HepG2 (cell line): ENCODE results near the gene ALG13. TPM values are rescaled to one million over a fixed set of nuclear protein-coding genes. Genes with fewer than 3 reads are reported as not detected.

Source experiments
- AHR ChIP-seq: IDR thresholded peaks from 2 replicates; pipeline ENCODE4 v1.6.1; 2018; ENCODE audit warnings: missing genetic modification reagents, missing compliant biosample characterization
- CBX1 ChIP-seq: IDR thresholded peaks from one replicate; pipeline ENCODE4 v1.6.1; 2016; ENCODE audit warnings: antibody characterized with exemption, low read depth
- ESRRA ChIP-seq: sonication (generic); formaldehyde crosslinking; IDR thresholded peaks from 2 replicates; pipeline ENCODE4 v1.5.1; 2020; ENCODE audit warnings: mild to moderate bottlenecking, low read depth, missing genetic modification reagents
- HMG20B ChIP-seq: conservative IDR thresholded peaks from 2 replicates; pipeline ENCODE4 v1.6.1; 2016; ENCODE audit warnings: missing genetic modification reagents, missing compliant biosample characterization
- KDM2A ChIP-seq: sonication (generic); formaldehyde crosslinking; IDR thresholded peaks from 2 replicates; pipeline ENCODE4 v1.4.0; 2020; ENCODE audit warnings: low read depth, missing genetic modification reagents, borderline replicate concordance
- KLF16 ChIP-seq, 2 experiments: sonication (generic) in 1 of 2; formaldehyde crosslinking in 1 of 2; IDR thresholded peaks; 2 replicates each; pipeline versions ENCODE4 v1.6.1 to v1.8.0; 2016 to 2023; ENCODE audit warnings: missing genetic modification reagents in 2 of 2, missing compliant biosample characterization in 1 of 2
- MIER2 ChIP-seq: IDR thresholded peaks from 2 replicates; pipeline ENCODE4 v1.6.1; 2016; ENCODE audit warnings: missing biosample characterization, missing genetic modification reagents
- MIXL1 ChIP-seq: IDR thresholded peaks from 2 replicates; pipeline ENCODE4 v1.6.1; 2016
- PAWR ChIP-seq: sonication (generic); formaldehyde crosslinking; IDR thresholded peaks from 2 replicates; pipeline ENCODE4 v1.4.0; 2020; ENCODE audit warnings: missing genetic modification reagents, mild to moderate bottlenecking, borderline replicate concordance
- POLR2A ChIP-seq, 2 experiments: IDR thresholded peaks; 2 replicates each; pipeline ENCODE4 v1.6.1; 2011; ENCODE audit warnings: low read depth in 2 of 2, low read length in 2 of 2, mild to moderate bottlenecking in 1 of 2, moderate library complexity in 1 of 2; ENCODE audit not compliant: insufficient read depth in 1 of 2
- RBAK ChIP-seq: sonication (generic); formaldehyde crosslinking; IDR thresholded peaks from 2 replicates; pipeline ENCODE4 v1.5.1; 2020; ENCODE audit warnings: mild to moderate bottlenecking, missing genetic modification reagents
- SALL2 ChIP-seq: sonication (generic); formaldehyde crosslinking; IDR thresholded peaks from 2 replicates; pipeline ENCODE4 v1.8.1; 2023; ENCODE audit warnings: mild to moderate bottlenecking, missing genetic modification reagents, inconsistent platforms
- SCMH1 ChIP-seq: sonication (generic); formaldehyde crosslinking; IDR thresholded peaks from 2 replicates; pipeline ENCODE4 v1.9.0; 2021; ENCODE audit warnings: missing genetic modification reagents, mild to moderate bottlenecking, borderline replicate concordance
- SKIL ChIP-seq: sonication (generic); formaldehyde crosslinking; IDR thresholded peaks from 2 replicates; pipeline ENCODE4 v1.8.0; 2022; ENCODE audit warnings: missing genetic modification reagents, mild to moderate bottlenecking, moderate library complexity, borderline replicate concordance
- SMYD3 ChIP-seq: sonication (generic); formaldehyde crosslinking; IDR thresholded peaks from 2 replicates; pipeline ENCODE4 v1.8.1; 2023; ENCODE audit warnings: mild to moderate bottlenecking, missing genetic modification reagents
- SNAI1 ChIP-seq: sonication (generic); formaldehyde crosslinking; IDR thresholded peaks from 2 replicates; pipeline ENCODE4 v1.5.0; 2020; ENCODE audit warnings: mild to moderate bottlenecking, missing genetic modification reagents, borderline replicate concordance
- TARDBP ChIP-seq: sonication (generic); formaldehyde crosslinking; IDR thresholded peaks from 2 replicates; pipeline ENCODE4 v1.8.0; 2022; ENCODE audit warnings: mild to moderate bottlenecking, missing genetic modification reagents
- THAP7 ChIP-seq: sonication (generic); formaldehyde crosslinking; IDR thresholded peaks from 2 replicates; pipeline ENCODE4 v1.8.1; 2023; ENCODE audit warnings: mild to moderate bottlenecking, missing genetic modification reagents
- ZFY ChIP-seq: sonication (generic); formaldehyde crosslinking; IDR thresholded peaks from 2 replicates; pipeline ENCODE4 v1.4.0; 2020; ENCODE audit warnings: missing genetic modification reagents
- ZNF230 ChIP-seq: sonication (generic); formaldehyde crosslinking; IDR thresholded peaks from 2 replicates; pipeline ENCODE4 v1.4.0; 2020; ENCODE audit warnings: mild to moderate bottlenecking, missing genetic modification reagents
- ZNF260 ChIP-seq: sonication (generic); formaldehyde crosslinking; IDR thresholded peaks from 2 replicates; pipeline ENCODE4 v1.4.0; 2020; ENCODE audit warnings: missing genetic modification reagents, low read depth, mild to moderate bottlenecking, borderline replicate concordance
- ZNF547 ChIP-seq: sonication (generic); formaldehyde crosslinking; IDR thresholded peaks from 2 replicates; pipeline ENCODE4 v1.5.1; 2020; ENCODE audit warnings: mild to moderate bottlenecking, missing genetic modification reagents
- ZNF574 ChIP-seq: sonication (generic); formaldehyde crosslinking; IDR thresholded peaks from 2 replicates; pipeline ENCODE4 v1.4.0; 2020; ENCODE audit warnings: missing genetic modification reagents
- ZNF597 ChIP-seq: sonication (generic); formaldehyde crosslinking; IDR thresholded peaks from 2 replicates; pipeline ENCODE4 v1.5.0; 2020; ENCODE audit warnings: missing genetic modification reagents
- ZNF883 ChIP-seq: sonication (generic); formaldehyde crosslinking; IDR thresholded peaks from 2 replicates; pipeline ENCODE4 v1.5.1; 2020; ENCODE audit warnings: mild to moderate bottlenecking, missing genetic modification reagents; ENCODE audit errors: not compliant biosample characterization
- polyA plus RNA-seq, 8 experiments: library from polyadenylated mRNA; depleted of rRNA in 3 of 8; stranded (reverse) in 7 of 8; unstranded in 1 of 8; fragments of >200 nt; fragmentation: Illumina TruSeq in 4 of 8; extraction: Trizol in 4 of 8; gene quantifications; 2 replicates each; pipeline versions ENCODE4 v1.2.1 to v1.2.3, GENCODE V29; 2011 to 2016; ENCODE audit warnings: low read depth in 4 of 8, missing spikeins in 1 of 8, mixed read lengths in 1 of 8; ENCODE audit not compliant: insufficient read depth in 1 of 8
- total RNA-seq, 5 experiments: library from RNA; depleted of rRNA; stranded (reverse); fragments of >200 nt; fragmentation: Illumina TruSeq; extraction: Trizol; gene quantifications; 2 replicates each; pipeline ENCODE4 v1.2.3, GENCODE V29; 2016; ENCODE audit warnings: low read depth in 1 of 5

ALG13 gene
- total and polyA plus RNA-seq, 2 of the 13 experiments (the other 11 are each of a cell fraction or from before 2014, with no cell fraction given) = 31.2 to 65.5 TPM

- 0 out of 2 replicates have a peak, but pooled peaks have one; percentile 44 for TF ChIP-seq AHR (CRISPR knock-in tag)
- TF ChIP-seq SCMH1 (CRISPR knock-in tag) = no peak
- peak; percentile 54; the same call in 1 of the 2 replicates for TF ChIP-seq SMYD3 (CRISPR knock-in tag)
- peak; percentile 58 for TF ChIP-seq ZNF574
- no peak for TF ChIP-seq RBAK
- no peak for TF ChIP-seq SKIL (CRISPR knock-in tag)
- no peak for TF ChIP-seq ZNF547
- 0 out of 4 replicates have a peak, but pooled peaks of 1 of the 2 experiments have one; percentile 22 for TF ChIP-seq KLF16 (CRISPR knock-in tag; IDR thresholded peaks at IDR 0.05)
- peak; percentile 52; the same call in 1 of the 2 replicates for TF ChIP-seq MIXL1 (CRISPR knock-in tag)
- no peak for TF ChIP-seq ZNF883
- peak; percentile 64 for TF ChIP-seq CBX1
- no peak for TF ChIP-seq ZNF260 (CRISPR knock-in tag)
- TF ChIP-seq PAWR (CRISPR knock-in tag) = no peak
- no peak for TF ChIP-seq SNAI1 (CRISPR knock-in tag)
- TF ChIP-seq KDM2A = peak; percentile 57; the same call in 1 of the 2 replicates
- TF ChIP-seq HMG20B = no peak
- TF ChIP-seq ZNF597 = no peak
- no peak for TF ChIP-seq SALL2 (CRISPR knock-in tag)
- TF ChIP-seq MIER2 (CRISPR knock-in tag) = no peak
- no peak for TF ChIP-seq THAP7 (CRISPR knock-in tag)
- TF ChIP-seq ZNF230 (CRISPR knock-in tag) = no peak
- no peak for TF ChIP-seq ESRRA
- TF ChIP-seq ZFY (CRISPR knock-in tag) = peak; percentile 53
- TF ChIP-seq TARDBP = no peak
- peak; percentile 74 to 81; a peak in 3 of 4 replicates for TF ChIP-seq POLR2A (IDR thresholded peaks at IDR 0.05; ENCODE audit: insufficient read depth in 1 of 2, low read depth in 2 of 2, low read length in 2 of 2)
Measured at GRCh38 chrX:111680988-111681779, at the start of gene ALG13 (continued).
